ENCODE data around the gene TPP2.

DNA sequence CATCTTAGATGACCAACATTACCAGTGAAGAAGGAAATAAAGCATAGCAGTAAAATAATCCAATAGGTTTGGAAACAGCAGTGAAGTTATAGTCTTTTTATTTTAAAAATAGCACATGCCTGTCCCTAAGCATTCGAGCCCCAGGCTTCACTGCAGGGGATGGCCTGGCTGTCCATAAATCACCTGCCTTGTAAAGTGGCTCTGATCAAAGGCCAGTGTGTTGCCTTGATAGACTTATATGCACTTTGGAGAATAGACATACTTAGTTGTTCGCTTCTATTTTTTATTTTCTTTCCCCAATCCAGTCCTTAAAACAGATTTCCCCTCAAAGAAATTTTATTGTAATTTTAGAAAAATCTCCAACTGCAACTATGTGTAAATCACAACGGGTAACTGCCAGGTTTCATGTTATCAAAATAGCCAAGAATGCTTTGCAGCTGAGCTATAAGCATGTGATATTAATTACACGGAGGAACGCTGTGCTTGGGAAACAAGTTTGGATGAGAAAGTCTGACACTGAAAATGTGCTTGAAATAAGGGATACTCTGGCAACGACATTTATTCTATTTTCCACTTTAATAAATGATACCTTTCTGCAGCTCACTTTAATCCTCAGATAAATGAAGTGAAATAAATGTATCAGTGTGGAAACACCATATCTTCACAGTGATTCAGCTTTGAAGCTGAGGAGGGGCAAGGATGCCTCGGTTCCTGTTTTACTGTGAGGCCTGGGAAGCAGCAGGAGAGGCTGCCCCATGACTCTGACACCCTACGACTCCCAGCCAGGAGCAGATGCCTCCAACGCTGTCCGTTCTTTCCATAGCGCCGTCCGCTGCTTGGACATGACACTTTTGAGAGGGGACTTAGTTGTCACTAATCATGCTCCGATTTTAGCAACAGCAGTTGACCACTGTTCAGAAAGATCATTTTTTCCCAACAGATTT, 103.6 kb downstream of the TPP2 start:
- TF ChIP-seq CTCF (IDR thresholded peaks at IDR 0.05) (no peak), POLR2A (IDR thresholded peaks at IDR 0.05) (no peak)

All from thyroid gland (tissue), 4 donors.